Fibroblast of skin of back (primary cell): ENCODE results near the gene WDR27.
A peak's percentile ranks its signal among the peaks of the same experiment; 100 is the strongest.
"Not testable (repeated sequence)": the region's sequence is repeated elsewhere in the genome, so short reads cannot be mapped to it uniquely, and the experiment has no call there.

ENCODE experiments used
- DNase-seq: peaks from one replicate; pipeline ENCODE4 v3.0.0-alpha.2; 2013

WDR27 gene

DNA sequence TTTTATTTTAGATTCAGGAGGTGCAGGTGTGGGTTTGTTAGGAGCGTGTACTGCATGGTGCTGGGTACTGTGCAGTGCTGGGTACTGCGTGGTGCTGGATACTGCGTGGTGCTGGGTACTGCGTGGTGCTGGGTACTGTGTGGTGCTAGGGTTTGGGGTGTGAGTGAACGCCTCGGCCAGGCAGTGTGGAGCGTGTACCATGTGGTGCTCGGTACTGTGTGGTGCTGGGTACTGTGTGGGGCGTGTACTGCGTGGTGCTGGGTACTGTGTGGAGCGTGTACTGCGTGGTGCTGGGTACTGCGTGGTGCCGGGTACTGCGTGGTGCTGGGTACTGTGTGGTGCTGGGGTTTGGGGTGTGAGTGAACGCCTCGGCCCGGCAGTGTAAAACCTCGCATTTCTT, 62.9 kb downstream of the WDR27 start:
- DNase-seq = no peak

DNA sequence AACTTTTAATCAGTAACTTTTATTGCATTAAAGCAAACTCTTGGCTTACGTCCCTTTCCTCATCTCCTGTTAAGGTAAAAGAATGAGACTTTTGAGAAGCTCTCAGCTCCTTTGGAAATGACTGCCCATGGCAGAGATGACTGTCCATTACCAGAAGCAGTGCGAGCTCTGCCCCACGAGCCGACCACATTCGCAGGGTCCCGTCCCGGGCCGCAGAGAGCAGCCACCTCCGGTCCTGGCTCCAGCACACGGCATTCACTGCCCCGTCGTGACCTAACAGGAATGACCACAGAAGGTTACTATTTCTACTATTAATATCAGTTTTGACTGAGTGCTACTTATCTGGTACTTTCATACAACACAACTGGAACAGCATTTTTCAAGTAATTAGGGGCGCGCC, 63.4 kb downstream of the WDR27 start:
- no peak for DNase-seq

DNA sequence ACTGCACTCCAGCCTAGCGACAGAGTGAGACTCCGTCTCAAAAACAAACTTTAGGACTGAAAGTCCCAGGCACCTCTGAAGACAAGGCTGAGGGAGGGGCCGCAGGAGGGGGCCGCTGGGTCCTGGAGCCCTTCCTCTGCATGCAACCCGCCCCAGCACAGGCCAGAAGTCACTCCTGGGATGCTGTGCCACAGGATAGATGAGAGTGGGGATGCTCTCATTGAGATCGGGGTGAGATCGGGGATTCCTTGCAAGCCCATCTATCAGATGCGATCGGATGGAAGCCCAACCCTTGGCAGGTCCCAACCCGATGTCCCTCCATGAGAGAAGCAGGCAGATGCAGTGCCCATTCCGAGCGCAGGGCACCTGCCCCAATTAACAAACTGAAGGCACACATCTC, 66.5 kb downstream of the WDR27 start:
- no peak for DNase-seq

DNA sequence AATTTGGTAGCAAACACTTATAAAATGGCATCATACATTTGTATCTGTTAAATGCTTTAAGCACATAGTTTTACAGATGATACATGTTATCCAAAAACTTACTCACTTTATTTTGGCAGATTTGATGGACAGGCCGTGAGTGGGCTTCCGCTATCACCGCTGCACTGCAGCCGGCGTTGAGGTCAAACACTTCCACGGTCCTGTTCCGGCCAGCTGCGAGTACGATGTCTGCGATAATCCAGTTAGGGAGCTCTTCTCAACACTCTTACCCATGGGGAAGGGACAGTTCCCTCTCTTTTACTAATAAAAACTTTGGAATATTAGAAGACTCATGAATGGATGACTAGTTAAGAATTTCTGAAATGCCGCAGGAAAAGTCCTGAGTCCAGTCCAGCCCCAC, 69.0 kb downstream of the WDR27 start:
- DNase-seq = no peak

DNA sequence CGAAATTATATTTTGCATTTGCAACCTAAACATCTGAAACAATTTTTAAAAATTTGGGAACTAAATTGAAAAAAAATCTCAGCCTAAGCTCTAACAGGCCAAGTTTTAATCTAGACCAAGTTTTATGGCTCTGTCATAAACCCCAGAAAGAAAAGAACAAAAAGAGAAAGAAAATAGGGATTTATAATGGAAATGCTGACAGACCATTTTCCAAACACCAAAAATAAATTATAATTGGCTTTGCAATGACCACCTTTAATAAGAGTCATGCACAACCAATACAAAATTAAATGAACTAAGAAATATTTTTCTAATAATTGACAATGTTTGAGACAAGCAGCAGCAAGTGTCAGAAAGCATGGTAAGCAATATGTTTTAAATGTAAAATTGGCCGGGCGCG, 72.6 kb downstream of the WDR27 start:
- no peak for DNase-seq

DNA sequence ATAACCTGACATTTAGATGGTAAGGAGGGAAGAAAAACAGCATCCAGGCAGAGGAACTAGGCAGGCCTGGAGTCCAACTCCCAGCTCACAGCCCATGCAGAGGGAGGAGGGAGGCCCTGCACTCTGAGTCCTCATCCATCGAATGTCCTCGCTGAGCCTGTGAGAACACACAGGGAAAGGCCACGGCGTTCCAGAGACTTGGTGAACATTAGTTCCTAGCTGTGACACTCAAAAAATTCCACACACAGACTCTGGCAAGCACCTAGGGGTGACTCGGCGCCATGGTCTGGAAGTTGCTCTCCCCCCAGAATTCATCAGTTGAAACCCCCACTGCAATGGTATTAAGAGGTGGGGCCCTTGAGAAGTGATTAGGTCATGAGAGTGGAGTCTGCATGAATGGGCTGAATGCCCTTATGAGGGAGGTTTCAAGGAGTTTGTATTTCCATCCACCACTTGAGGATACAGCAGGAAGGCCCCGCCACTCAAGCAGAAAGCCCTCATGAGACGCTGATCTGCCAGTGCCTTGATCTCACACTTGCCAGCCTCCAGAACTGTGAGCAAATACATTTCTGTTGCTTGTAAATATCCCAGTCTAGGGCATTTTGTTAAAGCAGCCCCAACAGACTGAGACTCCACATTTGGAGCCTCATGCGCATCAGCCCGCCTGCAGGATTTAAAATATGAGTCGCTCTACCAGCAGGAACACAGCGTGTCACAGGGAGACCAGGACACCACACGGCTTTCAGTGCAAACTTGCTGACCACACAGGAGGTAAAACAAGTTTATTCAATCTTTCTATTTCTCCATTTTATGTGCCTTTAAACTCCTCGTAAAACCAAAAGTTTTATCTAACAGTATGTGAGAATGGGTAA, 73.9 kb downstream of the WDR27 start:
- no peak for DNase-seq

DNA sequence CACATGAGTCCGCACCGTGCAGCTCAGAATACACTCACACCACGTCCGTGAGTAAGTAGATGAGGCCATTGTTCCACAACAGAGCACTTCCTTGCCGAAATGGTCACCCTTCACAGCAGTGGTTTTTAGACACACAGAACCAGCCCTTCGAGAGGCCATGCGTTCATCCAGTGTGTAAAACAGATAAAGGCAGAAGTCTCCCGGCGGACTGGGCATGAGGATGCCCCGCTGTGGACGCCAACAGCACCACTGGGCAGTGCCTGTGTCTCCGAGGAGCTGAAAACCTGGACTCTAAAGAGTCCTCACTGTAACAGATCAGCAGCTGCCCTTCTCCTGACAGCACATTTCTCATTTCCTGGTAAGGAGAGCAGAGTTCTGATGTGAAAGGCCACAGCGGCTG, 75.2 kb downstream of the WDR27 start:
- DNase-seq = no peak

DNA sequence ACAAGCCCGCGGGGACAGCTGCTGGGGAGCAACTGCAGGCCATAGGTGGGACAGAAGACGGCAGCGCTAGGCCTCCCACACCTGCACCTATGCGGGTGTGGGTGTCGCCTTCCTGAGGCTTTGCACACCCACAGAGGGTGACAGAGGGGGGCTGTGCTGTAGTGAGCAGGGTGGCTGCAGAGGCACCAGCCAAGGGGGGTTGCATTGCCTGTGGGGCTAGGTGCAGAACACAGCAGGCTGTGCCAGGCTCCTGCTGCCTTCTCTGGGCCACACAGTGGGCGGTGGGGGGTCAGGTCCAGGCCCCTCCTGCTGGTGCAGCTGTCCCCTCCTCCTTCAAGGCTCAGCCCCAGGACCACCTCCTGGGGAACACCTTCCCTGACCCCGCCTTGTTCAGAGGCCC, 75.7 kb downstream of the WDR27 start:
- DNase-seq = no peak

DNA sequence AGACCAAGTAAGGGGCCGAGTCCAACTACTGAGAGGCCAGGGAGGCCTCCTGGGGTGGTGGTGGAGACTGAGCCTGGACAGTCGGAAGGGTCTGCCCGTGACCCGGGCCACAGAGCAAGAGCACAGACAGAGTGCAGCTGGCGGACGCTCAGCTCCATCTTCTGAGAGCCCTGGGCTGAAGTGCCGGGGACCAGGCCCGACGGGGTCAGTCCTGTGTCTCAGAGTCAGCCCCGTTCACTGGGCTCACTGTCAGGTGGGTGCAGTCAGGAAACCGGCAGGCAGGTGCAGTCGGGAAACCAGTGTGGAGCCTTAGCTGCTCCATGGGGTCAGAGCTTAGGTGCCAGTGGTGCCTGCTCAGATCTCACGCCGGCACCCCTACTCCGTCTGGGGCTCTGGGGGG, 76.5 kb downstream of the WDR27 start:
- no peak for DNase-seq

DNA sequence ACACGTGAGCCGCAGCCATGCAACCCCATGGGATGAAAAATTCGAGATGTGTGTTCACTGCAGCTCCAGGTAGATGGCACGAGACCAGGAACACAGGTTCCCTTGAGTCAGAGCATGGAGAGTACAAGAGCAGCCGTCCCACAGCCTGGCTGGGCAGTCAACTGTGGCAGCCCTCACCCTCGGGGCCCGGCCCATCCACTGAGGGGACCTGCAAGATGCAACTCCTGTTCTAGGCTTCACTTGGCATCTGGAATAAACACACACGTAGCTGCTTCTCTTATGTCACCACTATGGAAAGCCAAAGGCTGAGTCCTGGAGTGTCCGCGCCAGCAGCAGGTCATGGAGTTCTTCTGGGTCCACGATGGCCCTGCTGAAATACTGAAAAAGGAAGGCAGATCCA, 77.0 kb downstream of the WDR27 start:
- no peak for DNase-seq

DNA sequence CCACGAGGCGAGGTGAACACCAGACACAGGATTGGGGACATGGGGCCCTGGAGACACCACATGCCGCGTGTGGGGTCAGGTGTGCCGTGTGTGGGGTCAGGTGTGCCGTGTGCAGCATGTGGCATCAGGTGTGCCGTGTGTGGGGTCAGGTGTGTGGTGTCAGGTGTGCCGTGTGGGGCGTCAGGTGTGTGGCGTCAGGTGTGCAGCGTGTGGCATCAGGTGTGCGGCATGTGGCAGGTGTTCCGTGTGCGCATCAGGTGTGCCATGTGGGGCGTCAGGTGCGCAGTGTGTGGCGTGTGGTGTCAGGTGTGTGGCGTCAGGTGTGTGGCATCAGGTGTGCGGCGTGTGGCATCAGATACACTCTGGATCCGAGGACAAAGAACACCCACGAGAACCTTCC, 77.9 kb downstream of the WDR27 start:
- DNase-seq = no peak

DNA sequence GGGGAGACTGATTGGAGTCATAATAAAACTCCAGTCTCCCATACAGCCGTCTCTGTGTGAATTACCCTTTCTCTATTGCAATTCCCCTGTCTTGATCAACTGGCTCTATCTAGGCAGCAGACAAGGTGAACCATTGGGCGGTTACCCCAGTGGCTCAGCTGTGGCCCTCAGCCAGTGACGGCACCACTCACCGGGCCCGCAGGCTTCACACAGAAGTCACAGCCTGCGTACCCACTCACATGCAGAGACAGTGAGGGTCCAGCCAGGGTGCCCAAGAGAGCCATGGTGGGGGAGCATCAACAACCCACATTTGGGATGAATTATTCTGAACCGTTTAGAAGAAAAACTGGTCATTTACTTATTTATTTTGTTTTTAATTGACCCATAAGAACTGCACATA, 78.5 kb downstream of the WDR27 start:
- no peak for DNase-seq

DNA sequence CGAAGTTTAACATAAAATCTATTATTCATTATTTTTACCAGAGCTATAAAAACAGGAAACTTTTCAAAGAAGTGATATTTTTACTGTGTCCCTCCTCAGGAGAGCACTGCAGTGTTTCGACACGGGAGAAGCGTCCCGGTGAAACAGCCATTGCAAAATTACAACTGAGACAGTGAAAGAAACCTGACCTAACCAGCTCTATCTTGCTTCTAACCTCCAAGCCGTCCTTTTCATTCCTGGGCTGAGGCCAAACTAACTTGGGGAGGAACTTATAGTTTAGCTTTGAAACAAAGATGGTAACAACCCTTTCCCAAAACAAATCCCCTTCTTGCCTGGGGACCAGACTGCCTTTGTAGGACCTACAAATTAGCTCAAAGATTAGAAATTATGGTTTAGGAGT, 79.2 kb downstream of the WDR27 start:
- no peak for DNase-seq

DNA sequence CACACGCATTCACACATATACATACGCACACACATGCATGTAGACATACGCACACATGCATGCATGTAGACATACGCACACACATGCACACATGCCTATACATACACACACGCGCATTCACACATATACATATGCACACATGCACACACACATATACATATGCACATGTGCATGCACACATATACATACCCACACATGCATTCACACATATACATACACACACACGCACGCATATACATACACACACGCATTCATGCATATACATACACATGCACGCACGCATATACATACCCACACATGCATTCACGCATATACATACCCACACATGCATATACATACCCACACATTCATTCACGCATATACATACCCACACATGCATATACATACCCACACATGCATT, 80.5 kb downstream of the WDR27 start:
- no peak for DNase-seq

DNA sequence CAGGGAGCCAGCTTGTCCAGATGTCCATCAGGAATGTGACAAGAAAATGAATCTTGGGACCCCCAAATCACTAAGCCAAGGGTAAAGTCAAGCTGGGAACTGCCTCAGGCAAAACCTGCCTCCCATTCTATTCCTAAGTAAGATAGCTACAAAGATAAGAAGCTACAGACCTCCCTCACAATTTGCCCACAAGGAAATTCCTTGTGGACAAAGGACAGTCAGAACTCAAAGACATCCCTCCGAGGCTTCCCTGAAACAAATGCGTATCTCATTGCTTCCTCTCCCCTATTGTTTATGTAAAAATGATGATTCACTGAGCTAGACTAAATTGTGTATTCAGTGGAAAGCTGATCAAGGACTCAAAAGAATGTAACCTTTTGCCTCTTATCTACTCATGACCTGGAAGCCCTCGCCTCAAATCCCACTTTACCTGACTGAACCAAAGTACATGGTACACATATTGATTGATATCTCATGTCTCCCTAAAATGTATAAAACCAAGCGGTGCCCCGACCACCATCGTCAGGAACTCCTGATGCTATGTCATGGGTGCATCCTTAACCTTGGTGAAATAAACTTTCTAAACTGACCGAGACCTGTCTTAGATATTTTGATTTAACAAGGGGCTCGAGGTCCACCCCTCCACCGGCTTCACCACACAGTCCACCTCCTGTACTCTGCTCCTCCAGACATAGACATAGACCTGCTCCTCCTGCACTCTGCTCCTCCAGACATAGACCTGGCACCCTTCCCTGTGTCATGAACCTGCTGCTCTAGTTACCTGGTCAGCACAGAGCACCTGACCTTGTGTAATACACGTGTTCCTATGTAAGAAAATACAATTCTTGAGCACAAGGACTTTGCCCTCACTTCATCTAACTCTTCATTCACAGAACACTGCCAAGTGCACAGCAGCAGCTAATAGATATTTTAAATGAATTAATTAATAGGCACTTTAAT, 81.4 kb downstream of the WDR27 start:
- peak; percentile 75 for DNase-seq

DNA sequence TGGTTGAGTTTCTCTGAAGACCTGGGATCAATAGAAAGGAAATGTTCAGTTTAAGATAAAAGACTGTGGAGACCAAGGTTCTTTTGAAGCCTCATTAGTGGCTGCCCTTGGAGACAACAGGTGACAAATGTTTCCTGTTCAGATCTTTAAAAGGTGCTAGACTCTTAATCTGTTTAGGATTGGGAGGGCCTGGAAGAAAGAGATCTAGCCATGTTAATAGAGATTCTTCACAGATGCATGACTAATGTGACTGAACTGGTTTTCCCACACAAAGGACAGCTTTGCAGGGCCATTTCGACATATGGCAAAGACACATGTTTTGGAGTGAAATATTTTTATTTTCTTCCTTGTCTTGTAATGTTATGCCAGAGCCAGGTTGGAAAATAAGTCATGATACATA, 82.2 kb downstream of the WDR27 start:
- peak; percentile 47 for DNase-seq

DNA sequence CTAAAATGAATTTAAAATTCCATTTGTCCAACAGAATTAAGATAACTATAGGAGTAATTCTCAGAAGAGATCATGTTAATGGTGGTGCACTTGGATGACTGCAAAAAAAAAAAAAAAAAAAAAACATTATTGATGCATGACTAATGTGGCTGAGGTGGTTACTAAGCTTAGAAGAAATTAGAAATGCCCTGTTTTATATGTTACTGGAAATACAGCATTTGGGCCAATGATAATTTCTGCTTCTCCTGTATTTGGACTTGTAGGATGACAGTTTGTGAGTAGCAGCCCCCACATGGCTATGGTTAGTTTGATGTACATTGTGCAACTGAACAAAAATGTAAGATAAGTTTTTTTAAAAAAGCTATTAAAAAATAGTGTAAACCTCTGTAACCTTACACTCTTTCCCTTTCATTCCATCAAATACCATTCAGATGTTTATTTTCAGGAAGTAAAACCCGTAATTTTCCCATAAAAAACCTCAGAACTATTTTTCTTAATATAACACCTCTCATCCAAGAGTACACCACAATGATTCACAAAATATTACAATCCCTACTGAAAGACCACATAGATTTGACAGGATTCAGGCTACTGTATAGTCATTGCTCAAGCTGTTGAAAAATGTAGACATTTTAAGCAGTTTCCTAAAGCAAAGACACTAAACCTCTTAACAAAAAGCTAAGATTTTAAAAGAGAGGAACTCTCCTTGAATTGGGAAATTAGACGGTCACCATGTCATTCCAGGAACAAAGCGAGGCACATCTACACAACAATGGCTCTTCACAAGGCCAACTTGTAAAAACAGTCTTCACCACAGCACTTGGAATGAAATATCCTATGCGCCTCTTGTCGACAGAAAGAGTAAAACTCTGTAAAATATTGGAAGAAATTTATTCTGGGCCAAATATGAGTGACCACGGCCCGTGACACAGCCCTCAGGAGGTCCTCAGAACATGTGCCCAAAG, 83.0 kb downstream of the WDR27 start:
- peak; percentile 95 for DNase-seq

DNA sequence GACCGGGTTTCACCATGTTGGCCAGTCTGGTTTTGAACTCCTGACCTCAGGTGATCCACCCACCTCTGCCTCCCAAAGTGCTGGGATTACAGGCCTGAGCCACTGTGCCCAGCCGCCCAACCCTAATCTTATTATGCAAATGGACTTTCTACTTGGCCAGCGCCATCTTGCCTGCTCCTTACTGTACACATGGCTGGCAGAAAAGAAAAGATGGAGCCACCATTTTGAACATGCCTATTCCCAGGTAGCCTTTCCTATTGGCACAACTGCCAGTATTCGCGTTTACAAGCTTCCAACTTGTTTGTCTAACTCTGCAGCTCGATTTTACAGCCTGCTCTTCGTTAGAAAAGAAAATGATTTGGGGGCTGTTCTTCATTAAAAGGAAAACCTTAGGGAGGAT, 84.3 kb downstream of the WDR27 start:
- no peak for DNase-seq

DNA sequence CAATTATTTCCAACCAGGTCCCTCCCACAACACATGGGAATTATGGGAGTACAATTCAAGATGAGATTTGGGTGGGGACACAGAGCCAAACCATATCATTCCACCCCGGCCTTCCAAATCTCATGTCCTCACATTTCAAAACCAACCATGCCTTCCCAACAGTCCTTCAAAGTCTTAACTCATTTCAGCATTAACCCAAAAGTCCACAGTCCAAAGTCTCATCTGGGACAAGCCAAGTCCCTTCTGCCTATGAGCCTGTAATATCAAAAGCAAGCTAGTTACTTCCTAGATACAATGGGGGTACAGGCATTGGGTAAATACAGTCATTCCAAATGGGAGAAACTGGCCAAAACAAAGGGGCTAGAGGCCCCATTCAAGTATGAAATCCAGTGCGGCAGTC, 93.2 kb downstream of the WDR27 start:
- not testable (repeated sequence) for DNase-seq

DNA sequence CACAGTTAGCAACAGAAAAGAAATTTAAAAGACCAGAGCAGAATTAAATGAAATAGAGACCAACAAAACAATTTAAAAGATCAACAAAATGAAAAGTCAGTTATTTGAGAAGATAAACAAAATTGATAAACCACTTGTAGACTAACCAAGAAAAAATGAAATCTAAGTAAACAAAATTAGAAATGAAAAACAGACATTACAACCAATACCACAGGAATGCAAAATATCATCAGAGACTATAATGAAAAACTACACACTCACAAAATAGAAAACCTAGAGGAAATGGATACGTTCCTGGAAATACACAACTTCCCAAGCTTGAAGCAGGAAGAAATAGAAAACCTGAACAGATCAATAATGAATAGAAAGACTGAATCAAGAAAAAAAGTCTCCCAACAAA, 97.8 kb downstream of the WDR27 start:
- no peak for DNase-seq

DNA sequence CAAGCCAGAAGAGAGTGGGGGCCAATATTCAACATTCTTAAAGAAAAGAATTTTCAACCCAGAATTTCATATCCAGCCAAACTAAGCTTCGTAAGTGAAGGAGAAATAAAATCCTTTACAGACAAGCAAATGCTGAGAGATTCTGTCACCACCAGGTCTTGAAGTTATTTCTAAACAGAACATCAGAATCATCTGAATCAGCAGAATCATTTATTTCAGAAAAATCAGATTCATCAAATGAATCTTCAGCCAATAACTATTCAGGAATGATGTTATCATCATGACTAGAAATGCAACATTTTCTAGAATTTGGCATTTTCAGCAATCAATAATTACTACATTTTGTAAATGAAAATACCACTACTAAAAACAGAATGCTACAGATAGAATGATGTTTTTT, 100.7 kb downstream of the WDR27 start:
- DNase-seq = not testable (repeated sequence)

DNA sequence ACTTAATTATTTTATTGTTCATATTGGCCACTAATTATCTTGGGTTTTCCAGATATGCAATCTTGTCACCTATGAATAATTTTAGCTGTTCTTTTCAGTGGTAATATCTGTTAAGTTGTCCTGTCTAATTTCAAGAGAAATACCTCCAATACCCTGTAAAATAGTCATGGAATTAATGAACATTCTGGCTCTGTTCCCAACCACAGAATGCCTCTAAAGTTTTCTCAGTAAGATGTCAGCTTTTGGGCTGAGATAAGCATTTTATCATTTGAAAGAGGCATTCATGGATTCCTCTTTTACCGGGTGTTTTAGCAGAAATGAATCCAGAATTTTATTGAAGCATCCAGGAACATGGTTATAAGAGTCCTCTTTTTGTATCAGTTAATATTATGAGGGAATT, 109.3 kb downstream of the WDR27 start:
- peak; percentile 80 for DNase-seq

DNA sequence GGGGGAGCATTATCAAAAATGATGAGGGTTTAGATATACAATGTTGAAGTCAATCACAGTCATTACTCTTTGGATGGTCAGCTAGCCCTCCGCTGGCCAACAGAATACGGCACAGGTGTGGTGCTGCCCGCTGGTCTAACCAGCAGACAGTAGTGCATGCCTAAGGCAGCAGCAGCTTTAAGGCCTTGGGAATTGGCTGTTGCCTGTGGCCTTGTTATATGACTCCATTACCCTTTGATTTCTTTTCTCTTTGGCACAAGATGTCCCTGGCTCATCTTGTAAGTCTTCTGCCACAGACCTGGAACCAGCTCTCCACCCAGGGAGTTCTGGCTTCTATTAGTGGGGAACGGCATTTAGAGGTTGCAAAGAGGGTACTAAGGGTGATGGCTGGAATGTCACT, 110.2 kb downstream of the WDR27 start:
- no peak for DNase-seq
